Vagina (tissue), 2 donors: Measurements from ENCODE around the gene DISP1. TPM values are rescaled to one million over a fixed set of nuclear protein-coding genes. Genes with fewer than 3 reads are reported as not detected.

Source experiments
- DNase-seq, 2 donors: peaks; one replicate each; pipeline ENCODE4 v3.0.0-alpha.2; 2017; ENCODE audit errors: extremely low spot score in 2 of 2
- H3K27ac ChIP-seq: fragments of 200-600 bp; sonication (generic); one replicate; pipeline ENCODE4 v1.5.1; 2019
- H3K27me3 ChIP-seq: fragments of 200-600 bp; sonication (generic); one replicate; pipeline ENCODE4 v1.5.1; 2019
- H3K36me3 ChIP-seq, 2 donors: fragments of 200-600 bp; sonication (generic); one replicate each; pipeline ENCODE4 v1.5.1; 2017 to 2019
- H3K4me1 ChIP-seq: fragments of 200-600 bp; sonication (generic); one replicate; pipeline ENCODE4 v1.5.1; 2019
- H3K4me3 ChIP-seq, 2 donors: fragments of 200-600 bp; sonication (generic); 1 replicate in 1 of 2; 2 replicates in 1 of 2; pipeline ENCODE4 v1.5.1; 2016 to 2019
- H3K9me3 ChIP-seq: fragments of 200-600 bp; sonication (generic); one replicate; pipeline ENCODE4 v1.5.1; 2019
- CTCF ChIP-seq, 3 experiments: fragments of 450-650 bp in 2 of 3; fragments of 200-600 bp in 1 of 3; sonication (generic) in 1 of 3; IDR thresholded peaks; one replicate each; pipeline ENCODE4 v1.5.1; 2017 to 2019; ENCODE audit warnings: antibody characterized with exemption in 3 of 3, mild to moderate bottlenecking in 2 of 3, moderate library complexity in 2 of 3
- POLR2A ChIP-seq, 2 donors: fragments of 450-650 bp; IDR thresholded peaks; one replicate each; pipeline ENCODE4 v1.6.1; 2017; ENCODE audit warnings: antibody characterized with exemption in 2 of 2, mild to moderate bottlenecking in 2 of 2, moderate library complexity in 2 of 2
- POLR2AphosphoS5 ChIP-seq, 2 donors: sonication (generic); formaldehyde crosslinking; IDR thresholded peaks; one replicate each; pipeline ENCODE4 v1.9.0; 2017; ENCODE audit warnings: antibody characterized with exemption in 2 of 2, mild to moderate bottlenecking in 2 of 2, low read depth in 1 of 2; ENCODE audit not compliant: insufficient read depth in 1 of 2
- intact Hi-C: fragments of 100-400 bp; cut with DNase I; formaldehyde crosslinking; loops from one replicate; pipeline ENCODE4 v1.15.1; 2023
- total RNA-seq: library from RNA; depleted of rRNA; stranded (reverse); fragments of >200 nt; gene quantifications from one replicate; pipeline ENCODE4 v1.2.3, GENCODE V29; 2016

The DISP1 gene
- total RNA-seq, 1 donor from 2014 or later = 8.3 TPM

GRCh38 chr1:222820171-222820712, 5.4 kb downstream of the DISP1 start:
- H3K27me3 ChIP-seq = no peaks in the 10 kb centered on the region
- TF ChIP-seq POLR2AphosphoS5 (IDR thresholded peaks at IDR 0.05; ENCODE audit: insufficient read depth in 1 of 2, low read depth in 1 of 2) (no peak), POLR2A (IDR thresholded peaks at IDR 0.05) (no peak), CTCF (IDR thresholded peaks at IDR 0.05) (no peak)
- H3K36me3 ChIP-seq = no peaks in the 10 kb centered on the region
- no peak overlapping the region for H3K4me3 ChIP-seq
- H3K9me3 ChIP-seq = no peaks in the 10 kb centered on the region
- H3K27ac ChIP-seq = no peak overlapping the region
- intact Hi-C loops = no loop called here
- H3K4me1 ChIP-seq = peaks cover 21% of the 10 kb centered on the region
- DNase-seq = no peak

GRCh38 chr1:222821239-222821638, 6.4 kb downstream of the DISP1 start:
- intact Hi-C loops = no loop called here
- no peaks in the 10 kb centered on the region for H3K27me3 ChIP-seq

GRCh38 chr1:222823695-222824094, 8.9 kb downstream of the DISP1 start:
- no peak overlapping the region for H3K4me3 ChIP-seq
- TF ChIP-seq POLR2AphosphoS5 (IDR thresholded peaks at IDR 0.05; ENCODE audit: insufficient read depth in 1 of 2, low read depth in 1 of 2) (no peak), POLR2A (IDR thresholded peaks at IDR 0.05) (no peak), CTCF (IDR thresholded peaks at IDR 0.05) (no peak)
- no peak overlapping the region for H3K27ac ChIP-seq
- intact Hi-C loops = no loop called here
- H3K27me3 ChIP-seq = no peaks in the 10 kb centered on the region
- no peaks in the 10 kb centered on the region for H3K36me3 ChIP-seq
- DNase-seq = no peak
- H3K4me1 ChIP-seq = peaks cover 9% of the 10 kb centered on the region
- H3K9me3 ChIP-seq = no peaks in the 10 kb centered on the region

More at GRCh38 chr1:222821239-222821638, 6.4 kb downstream of the DISP1 start:
- no peaks in the 10 kb centered on the region for H3K9me3 ChIP-seq
- H3K36me3 ChIP-seq = no peaks in the 10 kb centered on the region
- TF ChIP-seq CTCF (IDR thresholded peaks at IDR 0.05) = no peak
- TF ChIP-seq POLR2A (IDR thresholded peaks at IDR 0.05) = no peak
- no peak for DNase-seq
- no peak overlapping the region for H3K4me3 ChIP-seq
- H3K27ac ChIP-seq = no peak overlapping the region
- H3K4me1 ChIP-seq = peaks cover 11% of the 10 kb centered on the region

GRCh38 chr1:222824641-222825040, 9.8 kb downstream of the DISP1 start:
- TF ChIP-seq POLR2A (IDR thresholded peaks at IDR 0.05) (no peak), POLR2AphosphoS5 (IDR thresholded peaks at IDR 0.05; ENCODE audit: insufficient read depth in 1 of 2, low read depth in 1 of 2) (no peak), CTCF (IDR thresholded peaks at IDR 0.05) (no peak)
- H3K4me3 ChIP-seq = no peak overlapping the region
- peaks cover 13% of the 10 kb centered on the region for H3K4me1 ChIP-seq
- intact Hi-C loops = no loop called here
- no peaks in the 10 kb centered on the region for H3K9me3 ChIP-seq
- H3K27me3 ChIP-seq = no peaks in the 10 kb centered on the region
- no peak for DNase-seq
- no peaks in the 10 kb centered on the region for H3K36me3 ChIP-seq
- no peak overlapping the region for H3K27ac ChIP-seq

GRCh38 chr1:222828939-222829338, 14.1 kb downstream of the DISP1 start:
- no peak for TF ChIP-seq CTCF (IDR thresholded peaks at IDR 0.05)
- no peak for TF ChIP-seq POLR2A (IDR thresholded peaks at IDR 0.05)
- no peak for TF ChIP-seq POLR2AphosphoS5 (IDR thresholded peaks at IDR 0.05; ENCODE audit: insufficient read depth in 1 of 2, low read depth in 1 of 2)
- Histone ChIP-seq H3K4me1 (peaks cover 14% of the 10 kb centered on the region), H3K4me3 (no peak overlapping the region), H3K36me3 (no peaks in the 10 kb centered on the region), H3K9me3 (no peaks in the 10 kb centered on the region), H3K27ac (no peak overlapping the region), H3K27me3 (no peaks in the 10 kb centered on the region)
- no peak for DNase-seq
- intact Hi-C loops = no loop called here
